D721Med (cell line): Measurements from ENCODE around the gene ZNF75A.
"Not testable (repeated sequence)": the region's sequence is repeated elsewhere in the genome, so short reads cannot be mapped to it uniquely, and the experiment has no call there.

Experiments
- DNase-seq: peaks from one replicate; pipeline ENCODE4 v3.0.0; 2011; ENCODE audit warnings: low spot score; ENCODE audit not compliant: insufficient read length
- FAIRE-seq: peaks from 2 replicates; lab custom pipeline; 2011; peaks lifted over from hg19 to GRCh38; lab: Jason Lieb, UNC
- TF ChIP-seq, protein P1 (sequence below): IDR thresholded peaks from 2 replicates; pipeline ENCODE4 v1.5.1; 2012; ENCODE audit warnings: mild to moderate bottlenecking, control low read depth; ENCODE audit not compliant: insufficient read depth; ENCODE audit errors: missing control alignments

ZNF75A gene

DNA sequence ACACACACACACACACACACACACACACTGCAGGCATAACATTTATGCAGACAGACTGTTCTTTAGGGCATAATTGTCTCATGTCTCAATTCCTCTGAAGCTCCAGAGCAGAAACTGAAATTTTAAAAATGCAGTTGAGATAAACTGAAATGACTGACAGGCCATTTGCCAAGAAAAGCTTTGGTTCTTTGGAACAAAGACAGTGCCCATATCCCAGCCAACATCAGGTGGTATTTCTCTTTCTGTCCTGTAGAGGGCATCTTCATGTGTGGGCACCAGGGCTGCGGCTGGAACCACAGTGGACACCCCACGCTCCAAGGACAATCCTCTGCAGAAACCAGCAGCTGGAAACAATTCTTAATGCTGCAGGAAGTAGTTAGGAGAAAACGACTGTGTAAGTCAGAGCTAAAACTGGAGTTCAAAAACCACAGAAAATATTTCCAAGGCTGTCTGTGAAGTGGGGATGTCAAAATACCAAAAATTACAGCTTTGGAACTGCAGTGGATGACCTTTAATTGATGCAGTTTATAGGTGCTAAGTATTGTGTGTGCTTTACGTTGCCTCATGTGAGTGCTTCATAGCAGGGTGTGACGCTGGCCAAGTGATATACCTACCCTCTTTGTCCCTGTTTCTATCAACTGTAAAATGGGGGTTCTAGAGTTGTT is 38.3 kb upstream of the ZNF75A start:
- TF ChIP-seq, protein P1, sequence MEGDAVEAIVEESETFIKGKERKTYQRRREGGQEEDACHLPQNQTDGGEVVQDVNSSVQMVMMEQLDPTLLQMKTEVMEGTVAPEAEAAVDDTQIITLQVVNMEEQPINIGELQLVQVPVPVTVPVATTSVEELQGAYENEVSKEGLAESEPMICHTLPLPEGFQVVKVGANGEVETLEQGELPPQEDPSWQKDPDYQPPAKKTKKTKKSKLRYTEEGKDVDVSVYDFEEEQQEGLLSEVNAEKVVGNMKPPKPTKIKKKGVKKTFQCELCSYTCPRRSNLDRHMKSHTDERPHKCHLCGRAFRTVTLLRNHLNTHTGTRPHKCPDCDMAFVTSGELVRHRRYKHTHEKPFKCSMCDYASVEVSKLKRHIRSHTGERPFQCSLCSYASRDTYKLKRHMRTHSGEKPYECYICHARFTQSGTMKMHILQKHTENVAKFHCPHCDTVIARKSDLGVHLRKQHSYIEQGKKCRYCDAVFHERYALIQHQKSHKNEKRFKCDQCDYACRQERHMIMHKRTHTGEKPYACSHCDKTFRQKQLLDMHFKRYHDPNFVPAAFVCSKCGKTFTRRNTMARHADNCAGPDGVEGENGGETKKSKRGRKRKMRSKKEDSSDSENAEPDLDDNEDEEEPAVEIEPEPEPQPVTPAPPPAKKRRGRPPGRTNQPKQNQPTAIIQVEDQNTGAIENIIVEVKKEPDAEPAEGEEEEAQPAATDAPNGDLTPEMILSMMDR, result peak; percentile 44
- no peak for DNase-seq
- no peak for FAIRE-seq

DNA sequence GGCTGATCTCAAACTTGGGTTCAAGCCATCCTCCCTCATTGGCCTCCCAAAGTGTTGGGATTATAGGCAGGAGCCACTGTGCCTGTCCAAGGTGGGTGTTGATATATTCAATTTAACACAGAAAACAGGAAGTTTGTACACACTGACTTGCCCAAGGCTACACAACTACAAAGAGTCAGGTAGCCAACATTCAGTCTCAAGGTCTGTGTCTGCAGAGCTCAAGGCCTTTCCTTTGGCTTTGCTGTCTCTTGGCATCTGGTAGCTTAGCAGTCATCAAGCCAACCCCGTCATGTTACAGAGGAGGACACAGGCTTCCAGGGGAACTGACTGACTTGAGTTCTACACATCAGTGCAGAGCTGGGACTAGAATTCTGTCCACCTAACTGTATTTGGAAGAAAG is 37.0 kb upstream of the ZNF75A start:
- TF ChIP-seq, protein P1, result no peak
- FAIRE-seq, result no peak
- no peak for DNase-seq

DNA sequence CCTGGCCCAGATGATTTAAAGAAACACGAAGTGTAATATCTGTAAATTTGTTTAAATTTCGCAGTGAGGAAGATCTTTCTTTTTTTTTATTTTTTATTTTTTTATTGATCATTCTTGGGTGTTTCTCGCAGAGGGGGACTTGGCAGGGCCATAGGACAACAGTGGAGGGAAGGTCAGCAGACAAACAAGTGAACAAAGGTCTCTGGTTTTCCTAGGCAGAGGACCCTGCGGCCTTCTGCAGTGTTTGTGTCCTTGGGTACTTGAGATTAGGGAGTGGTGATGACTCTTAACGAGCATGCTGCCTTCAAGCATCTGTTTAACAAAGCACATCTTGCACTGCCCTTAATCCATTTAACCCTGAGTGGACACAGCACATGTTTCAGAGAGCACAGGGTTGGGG is 34.6 kb upstream of the ZNF75A start:
- not testable (repeated sequence) for DNase-seq, FAIRE-seq

DNA sequence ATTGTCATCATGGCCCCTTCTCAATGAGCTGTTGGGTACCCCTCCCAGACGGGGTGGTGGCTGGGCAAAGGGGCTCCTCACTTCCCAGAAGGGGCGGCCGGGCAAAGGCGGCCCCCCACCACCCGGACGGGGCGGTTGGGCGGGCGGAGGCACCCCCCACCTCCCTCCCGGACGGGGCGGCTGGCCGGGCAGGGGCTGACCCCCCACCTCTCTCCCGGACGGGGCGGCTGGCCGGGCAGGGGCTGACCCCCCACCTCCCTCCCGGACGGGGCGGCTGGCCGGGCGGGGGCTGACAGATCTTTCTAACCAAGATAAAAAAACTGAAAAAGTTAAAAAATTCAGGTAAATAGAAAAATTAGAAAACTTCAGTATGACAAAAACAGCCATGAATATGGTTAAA is 34.0 kb upstream of the ZNF75A start:
- not testable (repeated sequence) for FAIRE-seq, DNase-seq

DNA sequence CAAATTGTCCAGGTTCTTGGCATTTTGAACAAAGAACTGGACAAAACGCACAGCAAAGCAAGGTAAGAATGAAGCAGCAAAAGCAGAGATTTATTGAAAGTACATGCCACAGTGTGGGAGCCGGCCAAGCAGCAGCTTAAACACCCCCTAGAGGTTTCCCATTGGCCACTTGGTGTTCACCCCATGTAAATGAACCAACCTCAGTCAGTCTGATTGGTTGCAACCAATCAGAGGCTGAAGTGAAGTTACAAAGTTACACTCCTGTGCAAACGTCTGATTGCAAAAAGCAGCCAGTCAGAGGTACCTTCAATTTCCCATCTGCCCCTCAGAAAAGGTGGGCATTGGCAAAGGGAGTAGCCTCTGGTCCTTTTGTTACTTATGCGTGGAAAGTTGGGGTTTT is 30.8 kb upstream of the ZNF75A start:
- TF ChIP-seq, protein P1, result no peak
- DNase-seq (no peak), FAIRE-seq (no peak)

DNA sequence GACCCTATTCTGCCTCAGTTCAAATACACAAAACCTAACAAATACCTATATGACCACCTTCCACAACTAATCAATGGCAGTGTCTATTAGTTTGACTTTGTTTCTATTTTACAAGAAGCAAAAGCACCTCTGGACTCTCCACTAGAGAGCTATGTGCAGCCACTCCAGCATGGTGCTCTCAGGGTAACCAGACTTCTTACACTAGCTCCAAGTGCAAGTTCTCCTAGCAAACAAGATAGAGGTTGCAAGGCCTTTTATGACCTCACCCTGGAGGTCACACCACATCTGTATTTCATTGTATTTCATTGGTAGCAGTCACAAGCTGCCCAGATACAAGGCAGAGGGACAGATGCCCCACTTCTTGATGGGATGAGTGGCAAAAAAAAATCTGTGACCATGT is 30.4 kb upstream of the ZNF75A start:
- no peak for DNase-seq
- no peak for FAIRE-seq
- TF ChIP-seq, protein P1, result no peak

DNA sequence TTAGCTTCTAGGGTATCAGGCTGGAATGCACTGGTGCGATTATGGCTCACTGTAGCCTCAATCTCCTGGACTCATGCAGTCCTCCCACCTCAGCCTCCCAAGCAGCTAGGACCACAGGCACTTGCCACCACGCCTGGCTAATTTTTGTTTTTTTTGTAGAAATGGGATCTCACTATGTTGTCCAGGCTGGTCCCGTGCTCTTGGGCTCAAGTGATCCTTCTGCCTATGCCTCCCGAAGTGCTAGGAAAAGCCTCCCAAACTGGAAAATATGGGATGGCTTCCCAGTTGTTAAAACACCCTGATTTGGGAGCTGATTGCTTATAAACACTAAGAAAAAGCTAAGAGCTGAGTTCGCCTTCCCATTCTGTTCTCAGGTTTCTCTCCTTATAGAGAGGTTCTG is 28.6 kb upstream of the ZNF75A start:
- FAIRE-seq (no peak), DNase-seq (no peak)
- TF ChIP-seq, protein P1, result no peak

DNA sequence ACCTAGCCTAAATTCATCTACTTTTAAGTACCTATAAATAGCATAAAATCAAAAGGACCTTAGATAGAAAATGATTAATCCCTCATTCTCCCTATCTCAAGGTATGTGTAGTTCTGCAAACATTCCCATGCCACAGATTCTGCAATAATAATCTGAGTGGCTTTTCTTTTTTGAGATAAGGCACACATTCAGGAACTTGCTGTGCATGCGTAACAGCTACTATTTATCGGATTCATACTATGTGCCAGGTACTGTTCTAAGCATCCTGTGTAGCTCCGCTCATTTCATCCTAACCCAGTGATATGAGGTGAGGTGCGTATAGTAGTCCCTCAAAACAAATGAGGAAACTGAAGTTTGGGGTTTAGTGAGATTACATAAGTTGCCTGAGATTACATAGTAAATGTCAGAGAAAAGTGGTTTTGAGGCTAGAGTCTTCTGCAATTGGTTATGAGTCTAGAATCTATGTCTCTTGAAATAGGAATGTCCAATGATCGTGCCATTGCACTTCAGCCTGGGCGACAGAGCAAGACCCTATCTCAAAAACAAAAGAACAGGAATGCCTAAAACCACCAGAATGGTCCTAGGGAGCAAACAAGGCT is 24.0 kb upstream of the ZNF75A start:
- FAIRE-seq (no peak), DNase-seq (no peak)
- TF ChIP-seq, protein P1, result no peak
